HEK293 (cell line): Measurements from ENCODE around the gene CHST1.

ENCODE experiments used
- KLF16 ChIP-seq: fragments of 450-650 bp; formaldehyde crosslinking; IDR thresholded peaks from 2 replicates; pipeline ENCODE4 v1.5.1; 2017; ENCODE audit warnings: missing biosample characterization, missing genetic modification characterization
- SP2 ChIP-seq: fragments of 450-650 bp; formaldehyde crosslinking; IDR thresholded peaks from 2 replicates; pipeline ENCODE4 v1.5.1; 2016; ENCODE audit warnings: missing biosample characterization, missing genetic modification characterization
- YY1 ChIP-seq: fragments of 450-650 bp; formaldehyde crosslinking; IDR thresholded peaks from 2 replicates; pipeline ENCODE4 v1.5.1; 2018; ENCODE audit warnings: missing biosample characterization, missing genetic modification characterization
- ZNF133 ChIP-seq: fragments of 450-650 bp; formaldehyde crosslinking; IDR thresholded peaks from 2 replicates; pipeline ENCODE4 v1.5.1; 2016; ENCODE audit warnings: missing biosample characterization, missing genetic modification characterization
- ZNF138 ChIP-seq: fragments of 450-650 bp; formaldehyde crosslinking; IDR thresholded peaks from 2 replicates; pipeline ENCODE4 v1.5.1; 2016; ENCODE audit warnings: missing biosample characterization, missing genetic modification characterization, borderline replicate concordance
- ZNF174 ChIP-seq: fragments of 450-650 bp; formaldehyde crosslinking; IDR thresholded peaks from 2 replicates; pipeline ENCODE4 v1.5.0; 2017; ENCODE audit warnings: missing biosample characterization, mild to moderate bottlenecking, missing genetic modification characterization
- ZNF2 ChIP-seq: fragments of 450-650 bp; formaldehyde crosslinking; IDR thresholded peaks from 2 replicates; pipeline ENCODE4 v1.5.1; 2016; ENCODE audit warnings: missing biosample characterization, missing genetic modification characterization
- ZNF274 ChIP-seq, 2 experiments: fragments of 200-500 bp in 1 of 2; fragments of 450-650 bp in 1 of 2; sonication (Bioruptor generic) in 1 of 2; formaldehyde crosslinking in 1 of 2; IDR thresholded peaks; 2 replicates each; pipeline versions ENCODE4 v1.5.1 to v1.6.1; 2014 to 2016; ENCODE audit warnings: borderline replicate concordance in 1 of 2, inconsistent platforms in 1 of 2, low read length in 1 of 2, missing biosample characterization in 1 of 2, missing genetic modification characterization in 1 of 2
- ZNF350 ChIP-seq: fragments of 450-650 bp; formaldehyde crosslinking; IDR thresholded peaks from 2 replicates; pipeline ENCODE4 v1.5.0; 2017; ENCODE audit warnings: missing biosample characterization, mild to moderate bottlenecking, missing genetic modification characterization
- ZNF548 ChIP-seq: fragments of 450-650 bp; formaldehyde crosslinking; IDR thresholded peaks from 2 replicates; pipeline ENCODE4 v1.5.1; 2016; ENCODE audit warnings: missing biosample characterization, missing genetic modification characterization
- ZNF776 ChIP-seq: fragments of 450-650 bp; formaldehyde crosslinking; IDR thresholded peaks from 2 replicates; pipeline ENCODE4 v1.5.0; 2017; ENCODE audit warnings: missing biosample characterization, missing genetic modification characterization, borderline replicate concordance
- ZSCAN5A ChIP-seq: fragments of 450-650 bp; formaldehyde crosslinking; IDR thresholded peaks from 2 replicates; pipeline ENCODE4 v1.5.1; 2016; ENCODE audit warnings: missing biosample characterization, missing genetic modification characterization
- TF ChIP-seq, protein P1 (sequence below): fragments of 450-650 bp; formaldehyde crosslinking; IDR thresholded peaks from 2 replicates; pipeline ENCODE4 v1.5.1; 2017; ENCODE audit warnings: missing biosample characterization, mild to moderate bottlenecking, missing genetic modification characterization, moderate library complexity
- TF ChIP-seq, protein P2 (sequence below): fragments of 450-650 bp; formaldehyde crosslinking; IDR thresholded peaks from 2 replicates; pipeline ENCODE4 v1.5.1; 2016; ENCODE audit warnings: missing biosample characterization, missing genetic modification characterization

DNA sequence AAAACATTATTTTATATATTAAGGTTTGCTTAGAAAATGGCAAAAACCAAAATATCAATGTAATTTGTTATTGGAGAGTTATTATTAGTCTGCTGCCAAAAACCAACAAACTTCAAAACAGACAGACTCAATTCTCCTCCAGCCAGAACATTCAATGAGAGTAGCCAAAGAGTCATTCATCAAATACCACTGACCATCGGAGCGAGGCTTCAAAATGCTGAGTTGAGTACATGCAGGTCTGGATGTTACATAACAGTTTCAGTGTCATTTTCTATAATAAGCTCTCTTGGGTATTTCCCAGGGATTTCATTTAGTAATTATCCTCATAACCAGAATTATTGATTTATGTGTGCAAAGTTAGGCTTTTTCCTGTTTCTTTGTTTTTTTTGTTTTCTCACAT lies 42.6 kb downstream of the CHST1 start:
- TF ChIP-seq ZSCAN5A (tag by site-specific recombination): no peak
- TF ChIP-seq ZNF350 (tag by site-specific recombination): no peak
- no peak for TF ChIP-seq SP2 (tag by site-specific recombination)
- TF ChIP-seq, protein P1, sequence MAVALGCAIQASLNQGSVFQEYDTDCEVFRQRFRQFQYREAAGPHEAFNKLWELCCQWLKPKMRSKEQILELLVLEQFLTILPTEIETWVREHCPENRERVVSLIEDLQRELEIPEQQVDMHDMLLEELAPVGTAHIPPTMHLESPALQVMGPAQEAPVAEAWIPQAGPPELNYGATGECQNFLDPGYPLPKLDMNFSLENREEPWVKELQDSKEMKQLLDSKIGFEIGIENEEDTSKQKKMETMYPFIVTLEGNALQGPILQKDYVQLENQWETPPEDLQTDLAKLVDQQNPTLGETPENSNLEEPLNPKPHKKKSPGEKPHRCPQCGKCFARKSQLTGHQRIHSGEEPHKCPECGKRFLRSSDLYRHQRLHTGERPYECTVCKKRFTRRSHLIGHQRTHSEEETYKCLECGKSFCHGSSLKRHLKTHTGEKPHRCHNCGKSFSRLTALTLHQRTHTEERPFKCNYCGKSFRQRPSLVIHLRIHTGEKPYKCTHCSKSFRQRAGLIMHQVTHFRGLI (tag by site-specific recombination): no peak
- TF ChIP-seq ZNF133 (tag by site-specific recombination): no peak
- TF ChIP-seq ZNF138 (tag by site-specific recombination): no peak
- TF ChIP-seq ZNF174: no peak
- TF ChIP-seq, protein P2, sequence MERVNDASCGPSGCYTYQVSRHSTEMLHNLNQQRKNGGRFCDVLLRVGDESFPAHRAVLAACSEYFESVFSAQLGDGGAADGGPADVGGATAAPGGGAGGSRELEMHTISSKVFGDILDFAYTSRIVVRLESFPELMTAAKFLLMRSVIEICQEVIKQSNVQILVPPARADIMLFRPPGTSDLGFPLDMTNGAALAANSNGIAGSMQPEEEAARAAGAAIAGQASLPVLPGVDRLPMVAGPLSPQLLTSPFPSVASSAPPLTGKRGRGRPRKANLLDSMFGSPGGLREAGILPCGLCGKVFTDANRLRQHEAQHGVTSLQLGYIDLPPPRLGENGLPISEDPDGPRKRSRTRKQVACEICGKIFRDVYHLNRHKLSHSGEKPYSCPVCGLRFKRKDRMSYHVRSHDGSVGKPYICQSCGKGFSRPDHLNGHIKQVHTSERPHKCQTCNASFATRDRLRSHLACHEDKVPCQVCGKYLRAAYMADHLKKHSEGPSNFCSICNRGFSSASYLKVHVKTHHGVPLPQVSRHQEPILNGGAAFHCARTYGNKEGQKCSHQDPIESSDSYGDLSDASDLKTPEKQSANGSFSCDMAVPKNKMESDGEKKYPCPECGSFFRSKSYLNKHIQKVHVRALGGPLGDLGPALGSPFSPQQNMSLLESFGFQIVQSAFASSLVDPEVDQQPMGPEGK (tag by site-specific recombination): no peak
- TF ChIP-seq ZNF2 (tag by site-specific recombination): no peak
- no peak for TF ChIP-seq ZNF548 (tag by site-specific recombination)
- no peak for TF ChIP-seq YY1 (tag by site-specific recombination)
- no peak for TF ChIP-seq ZNF274 (IDR thresholded peaks at IDR 0.05; ENCODE audit: low read length)
- TF ChIP-seq ZNF274 (tag by site-specific recombination; IDR thresholded peaks at IDR 0.05; ENCODE audit: borderline replicate concordance): no peak
- TF ChIP-seq KLF16: no peak
- TF ChIP-seq ZNF776 (tag by site-specific recombination): no peak
